HepG2 (cell line): Measurements from ENCODE around the gene TANC1. TPM values are rescaled to one million over a fixed set of nuclear protein-coding genes. Genes with fewer than 3 reads are reported as not detected.

Experiments
- ATAC-seq: fragments of 200-7000 bp; cut with Tn5 transposase; 3 replicates; pipeline ENCODE4 v1.9.1; 2020; ENCODE audit warnings: mild to moderate bottlenecking, moderate library complexity
- BruUV-seq: library from RNA; stranded (reverse); fragments of 400-500 nt; replicated peaks from 2 replicates; lab custom pipeline; 2021; lab: Mats Ljungman, UMichigan
- CTCF ChIA-PET: fragments of 300-600 bp; formaldehyde crosslinking; extraction: SDS; loops from one replicate; lab custom pipeline; 2021; ENCODE audit warnings: low total read pairs, inconsistent platforms, low intra/inter-chr PET ratio; lab: Yijun Ruan, JAX
- POLR2A ChIA-PET: fragments of 350-600 bp; sonication (Branson Sonifier 250); formaldehyde crosslinking; loops from one replicate; lab custom pipeline; 2020; ENCODE audit warnings: antibody characterized with exemption, inconsistent platforms; lab: Yijun Ruan, JAX
- DNase-seq: peaks from one replicate; pipeline ENCODE4 v3.0.0-alpha.2; 2015; ENCODE audit warnings: low spot score
- FAIRE-seq: peaks from 3 replicates; lab custom pipeline; 2011; peaks lifted over from hg19 to GRCh38; lab: Jason Lieb, UNC
- H2AFZ ChIP-seq: one replicate; pipeline ENCODE4 v1.6.1; 2011; ENCODE audit warnings: low read length, inconsistent platforms
- H3K27ac ChIP-seq: fragments of 300-600 bp; 3 replicates; pipeline ENCODE4 v1.8.0; 2011; ENCODE audit warnings: mixed run types, mild to moderate bottlenecking, mixed read lengths, low read length, inconsistent platforms; ENCODE audit not compliant: insufficient read depth; ENCODE audit errors: extremely low read length
- H3K27me3 ChIP-seq, 2 experiments: fragments of 200-600 bp in 1 of 2; 2 replicates in 1 of 2; 3 replicates in 1 of 2; pipeline versions ENCODE4 v1.6.0 to v1.8.0; 2011; ENCODE audit warnings: low read length in 2 of 2, mild to moderate bottlenecking in 2 of 2, moderate library complexity in 2 of 2, inconsistent platforms in 1 of 2; ENCODE audit not compliant: insufficient read depth in 2 of 2, control insufficient read depth in 1 of 2
- H3K36me3 ChIP-seq, 2 experiments: fragments of 200-600 bp in 1 of 2; replicated peaks in 1 of 2; 2 replicates in 1 of 2; 3 replicates in 1 of 2; pipeline versions ENCODE4 v1.5.1 to v1.8.0; 2011; ENCODE audit warnings: low read length in 2 of 2, inconsistent platforms in 1 of 2; ENCODE audit not compliant: insufficient read depth in 2 of 2, control insufficient read depth in 1 of 2
- H3K4me1 ChIP-seq: 2 replicates; pipeline ENCODE4 v1.5.1; 2012; ENCODE audit warnings: low read length, inconsistent platforms; ENCODE audit not compliant: insufficient read depth
- H3K4me2 ChIP-seq: 2 replicates; pipeline ENCODE4 v1.6.0; 2011; ENCODE audit warnings: low read depth, low read length, inconsistent platforms
- H3K4me3 ChIP-seq, 3 experiments: fragments of 200-600 bp in 1 of 3; sonication (generic), shearing (Covaris generic) in 1 of 3; replicated peaks in 1 of 3; 2 replicates each; pipeline ENCODE4 v1.5.1; 2011 to 2016; ENCODE audit warnings: low read length in 3 of 3, inconsistent platforms in 2 of 3, low read depth in 2 of 3, mild to moderate bottlenecking in 2 of 3, control low read depth in 1 of 3, mixed read lengths in 1 of 3; ENCODE audit not compliant: insufficient read depth in 1 of 3
- H3K79me2 ChIP-seq: one replicate; pipeline ENCODE4 v1.6.1; 2011; ENCODE audit warnings: low read length, inconsistent platforms; ENCODE audit not compliant: insufficient read depth
- H3K9ac ChIP-seq: 2 replicates; pipeline ENCODE4 v1.6.0; 2011; ENCODE audit warnings: mild to moderate bottlenecking, low read depth, low read length, inconsistent platforms; ENCODE audit not compliant: insufficient read depth
- H3K9me3 ChIP-seq: 2 replicates; pipeline ENCODE4 v1.5.1; 2012; ENCODE audit warnings: mild to moderate bottlenecking, low read length
- H4K20me1 ChIP-seq: 2 replicates; pipeline ENCODE4 v1.6.0; 2011; ENCODE audit warnings: inconsistent platforms, mild to moderate bottlenecking, low read length, moderate library complexity; ENCODE audit not compliant: insufficient read depth
- CEBPB ChIP-seq: IDR thresholded peaks from 2 replicates; pipeline ENCODE4 v1.6.1; 2011; ENCODE audit warnings: low read depth, low read length, improper control_type of control experiment, borderline replicate concordance
- HDAC2 ChIP-seq: sonication (generic); formaldehyde crosslinking; IDR thresholded peaks from 2 replicates; pipeline ENCODE4 v1.4.0; 2020; ENCODE audit warnings: missing genetic modification reagents
- MAFG ChIP-seq: sonication (generic); formaldehyde crosslinking; IDR thresholded peaks from 2 replicates; pipeline ENCODE4 v1.5.1; 2020; ENCODE audit warnings: mild to moderate bottlenecking, missing genetic modification reagents
- MEIS1 ChIP-seq: sonication (generic); formaldehyde crosslinking; IDR thresholded peaks from 2 replicates; pipeline ENCODE4 v1.9.0; 2021; ENCODE audit warnings: mild to moderate bottlenecking, missing genetic modification reagents, moderate library complexity, borderline replicate concordance
- SMAD3 ChIP-seq: sonication (generic); formaldehyde crosslinking; IDR thresholded peaks from 2 replicates; pipeline ENCODE4 v1.4.0; 2020; ENCODE audit warnings: missing genetic modification reagents
- SP2 ChIP-seq: sonication (generic); formaldehyde crosslinking; IDR thresholded peaks from 2 replicates; pipeline ENCODE4 v1.5.1; 2020; ENCODE audit warnings: mild to moderate bottlenecking, missing genetic modification reagents
- ZNF652 ChIP-seq: IDR thresholded peaks from 2 replicates; pipeline ENCODE4 v1.6.1; 2016; ENCODE audit warnings: low read depth, borderline replicate concordance
- ZNF879 ChIP-seq: sonication (generic); formaldehyde crosslinking; IDR thresholded peaks from 2 replicates; pipeline ENCODE4 v1.8.1; 2023; ENCODE audit warnings: missing genetic modification reagents
- WGBS: methylation state at CpG from one replicate; pipeline ENCODE4 v1.1.6; 2017; ENCODE audit warnings: low lambda C conversion rate; 5-methylcytosine and 5-hydroxymethylcytosine counted together
- in situ Hi-C: cut with HindIII; loops from 2 replicates; pipeline ENCODE4 v1.10.0; 2017; ENCODE audit warnings: low pct_unique_long_range_greater_than_20kb; ENCODE audit not compliant: extremely low pct_ligation_motif_present
- intact Hi-C: fragments of 100-400 bp; cut with micrococcal nuclease; formaldehyde crosslinking; loops from one replicate; pipeline ENCODE4 v1.10.0; 2022; ENCODE audit not compliant: unreplicated experiment
- polyA plus RNA-seq, 8 experiments: library from polyadenylated mRNA; depleted of rRNA in 3 of 8; stranded (reverse) in 7 of 8; unstranded in 1 of 8; fragments of >200 nt; fragmentation: Illumina TruSeq in 4 of 8; extraction: Trizol in 4 of 8; gene quantifications; 2 replicates each; pipeline versions ENCODE4 v1.2.1 to v1.2.3, GENCODE V29; 2011 to 2016; ENCODE audit warnings: low read depth in 4 of 8, missing spikeins in 1 of 8, mixed read lengths in 1 of 8; ENCODE audit not compliant: insufficient read depth in 1 of 8
- total RNA-seq, 5 experiments: library from RNA; depleted of rRNA; stranded (reverse); fragments of >200 nt; fragmentation: Illumina TruSeq; extraction: Trizol; gene quantifications; 2 replicates each; pipeline ENCODE4 v1.2.3, GENCODE V29; 2016; ENCODE audit warnings: low read depth in 1 of 5
- TF ChIP-seq, protein P1 (sequence below): sonication (generic); formaldehyde crosslinking; IDR thresholded peaks from 2 replicates; pipeline ENCODE4 v1.8.0; 2023; ENCODE audit warnings: mild to moderate bottlenecking, missing genetic modification reagents
- TF ChIP-seq, protein P2 (sequence below): sonication (generic); formaldehyde crosslinking; conservative IDR thresholded peaks from 2 replicates; pipeline ENCODE4 v1.8.0; 2022; ENCODE audit warnings: missing genetic modification reagents
- TF ChIP-seq, protein P3 (sequence below), 2 experiments: IDR thresholded peaks; 2 replicates each; pipeline ENCODE4 v1.6.1; 2011 to 2012; ENCODE audit warnings: low read length in 2 of 2, borderline replicate concordance in 1 of 2, low read depth in 1 of 2, mild to moderate bottlenecking in 1 of 2, moderate library complexity in 1 of 2

TANC1 gene
- total and polyA plus RNA-seq, 2 of the 13 experiments (the other 11 are each of a cell fraction or from before 2014, with no cell fraction given), result 2.3 to 5.6 TPM

DNA sequence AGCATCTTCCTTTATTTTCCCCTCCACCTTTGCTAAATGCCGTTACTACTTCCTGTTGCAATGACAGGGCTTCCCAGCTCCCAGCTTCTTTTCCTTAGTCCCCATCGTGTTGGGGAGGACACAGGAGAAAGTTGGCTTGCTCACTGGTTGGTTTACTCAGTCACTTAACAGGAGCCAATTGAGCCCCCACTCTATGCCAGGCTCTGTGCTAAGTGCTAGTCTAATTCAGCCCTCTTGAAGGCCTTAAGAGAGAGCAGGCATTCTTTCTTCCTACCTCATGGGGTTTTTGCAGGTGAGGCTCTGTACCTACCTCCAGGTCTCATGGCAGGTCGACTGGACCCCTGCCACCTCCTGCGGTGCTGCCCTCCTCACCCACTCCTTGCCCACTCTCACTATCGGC is 20.1 kb downstream of the TANC1 start:
- intact Hi-C loops, result no loop called here
- no TSS peak for BruUV-seq
- TF ChIP-seq, protein P1, sequence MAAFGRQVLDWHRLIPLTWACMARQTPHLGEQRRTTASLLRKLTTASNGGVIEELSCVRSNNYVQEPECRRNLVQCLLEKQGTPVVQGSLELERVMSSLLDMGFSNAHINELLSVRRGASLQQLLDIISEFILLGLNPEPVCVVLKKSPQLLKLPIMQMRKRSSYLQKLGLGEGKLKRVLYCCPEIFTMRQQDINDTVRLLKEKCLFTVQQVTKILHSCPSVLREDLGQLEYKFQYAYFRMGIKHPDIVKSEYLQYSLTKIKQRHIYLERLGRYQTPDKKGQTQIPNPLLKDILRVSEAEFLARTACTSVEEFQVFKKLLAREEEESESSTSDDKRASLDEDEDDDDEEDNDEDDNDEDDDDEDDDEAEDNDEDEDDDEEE (CRISPR knock-in tag), result no peak
- TF ChIP-seq, protein P2, sequence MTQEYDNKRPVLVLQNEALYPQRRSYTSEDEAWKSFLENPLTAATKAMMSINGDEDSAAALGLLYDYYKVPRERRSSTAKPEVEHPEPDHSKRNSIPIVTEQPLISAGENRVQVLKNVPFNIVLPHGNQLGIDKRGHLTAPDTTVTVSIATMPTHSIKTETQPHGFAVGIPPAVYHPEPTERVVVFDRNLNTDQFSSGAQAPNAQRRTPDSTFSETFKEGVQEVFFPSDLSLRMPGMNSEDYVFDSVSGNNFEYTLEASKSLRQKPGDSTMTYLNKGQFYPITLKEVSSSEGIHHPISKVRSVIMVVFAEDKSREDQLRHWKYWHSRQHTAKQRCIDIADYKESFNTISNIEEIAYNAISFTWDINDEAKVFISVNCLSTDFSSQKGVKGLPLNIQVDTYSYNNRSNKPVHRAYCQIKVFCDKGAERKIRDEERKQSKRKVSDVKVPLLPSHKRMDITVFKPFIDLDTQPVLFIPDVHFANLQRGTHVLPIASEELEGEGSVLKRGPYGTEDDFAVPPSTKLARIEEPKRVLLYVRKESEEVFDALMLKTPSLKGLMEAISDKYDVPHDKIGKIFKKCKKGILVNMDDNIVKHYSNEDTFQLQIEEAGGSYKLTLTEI, result no peak
- no peak for TF ChIP-seq ZNF879
- TF ChIP-seq HDAC2 (CRISPR knock-in tag), result no peak
- TF ChIP-seq MAFG (CRISPR knock-in tag), result no peak
- TF ChIP-seq, protein P3, sequence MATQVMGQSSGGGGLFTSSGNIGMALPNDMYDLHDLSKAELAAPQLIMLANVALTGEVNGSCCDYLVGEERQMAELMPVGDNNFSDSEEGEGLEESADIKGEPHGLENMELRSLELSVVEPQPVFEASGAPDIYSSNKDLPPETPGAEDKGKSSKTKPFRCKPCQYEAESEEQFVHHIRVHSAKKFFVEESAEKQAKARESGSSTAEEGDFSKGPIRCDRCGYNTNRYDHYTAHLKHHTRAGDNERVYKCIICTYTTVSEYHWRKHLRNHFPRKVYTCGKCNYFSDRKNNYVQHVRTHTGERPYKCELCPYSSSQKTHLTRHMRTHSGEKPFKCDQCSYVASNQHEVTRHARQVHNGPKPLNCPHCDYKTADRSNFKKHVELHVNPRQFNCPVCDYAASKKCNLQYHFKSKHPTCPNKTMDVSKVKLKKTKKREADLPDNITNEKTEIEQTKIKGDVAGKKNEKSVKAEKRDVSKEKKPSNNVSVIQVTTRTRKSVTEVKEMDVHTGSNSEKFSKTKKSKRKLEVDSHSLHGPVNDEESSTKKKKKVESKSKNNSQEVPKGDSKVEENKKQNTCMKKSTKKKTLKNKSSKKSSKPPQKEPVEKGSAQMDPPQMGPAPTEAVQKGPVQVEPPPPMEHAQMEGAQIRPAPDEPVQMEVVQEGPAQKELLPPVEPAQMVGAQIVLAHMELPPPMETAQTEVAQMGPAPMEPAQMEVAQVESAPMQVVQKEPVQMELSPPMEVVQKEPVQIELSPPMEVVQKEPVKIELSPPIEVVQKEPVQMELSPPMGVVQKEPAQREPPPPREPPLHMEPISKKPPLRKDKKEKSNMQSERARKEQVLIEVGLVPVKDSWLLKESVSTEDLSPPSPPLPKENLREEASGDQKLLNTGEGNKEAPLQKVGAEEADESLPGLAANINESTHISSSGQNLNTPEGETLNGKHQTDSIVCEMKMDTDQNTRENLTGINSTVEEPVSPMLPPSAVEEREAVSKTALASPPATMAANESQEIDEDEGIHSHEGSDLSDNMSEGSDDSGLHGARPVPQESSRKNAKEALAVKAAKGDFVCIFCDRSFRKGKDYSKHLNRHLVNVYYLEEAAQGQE (IDR thresholded peaks at IDR 0.05; ENCODE audit: borderline replicate concordance in 1 of 2, low read depth in 1 of 2, low read length in 2 of 2), result no peak
- no peak for TF ChIP-seq ZNF652 (CRISPR knock-in tag)
- no peak for TF ChIP-seq MEIS1 (CRISPR knock-in tag)
- no peak for TF ChIP-seq SP2
- no peak for TF ChIP-seq SMAD3 (CRISPR knock-in tag)
- no peak for TF ChIP-seq CEBPB
- WGBS, result 59% methylated on average over 5 of the region's 5 CpGs
- H3K9ac ChIP-seq, result no peak overlapping the region
- H3K4me2 ChIP-seq, result no peak overlapping the region
- FAIRE-seq, result no peak
- no peak for DNase-seq
- ChIA-PET CTCF (no interaction called here), POLR2A (no interaction called here)
- no peaks in the 10 kb centered on the region for H4K20me1 ChIP-seq
- H2AFZ ChIP-seq, result no peak overlapping the region
- no peak overlapping the region for H3K4me3 ChIP-seq
- no peaks in the 10 kb centered on the region for H3K79me2 ChIP-seq
- H3K36me3 ChIP-seq, result no peaks in the 10 kb centered on the region
- in situ Hi-C loops, result no loop called here
- no peaks in the 10 kb centered on the region for H3K27me3 ChIP-seq
- H3K4me1 ChIP-seq, result peaks cover 8% of the 10 kb centered on the region; the same call in 1 of the 2 replicates
- H3K9me3 ChIP-seq, result no peaks in the 10 kb centered on the region
- H3K27ac ChIP-seq, result no peak overlapping the region
- ATAC-seq, result no peak
